Measurements from ENCODE around the gene GOLGA7B.
A peak's percentile ranks its signal among the peaks of the same experiment; 100 is the strongest.
"Not testable (repeated sequence)": the region's sequence is repeated elsewhere in the genome, so short reads cannot be mapped to it uniquely, and the experiment has no call there.

Gene GOLGA7B

GRCh38 chr10:97827702-97828291 is 21.8 kb upstream of the GOLGA7B start:
- no peak overlapping the region for H3K27ac ChIP-seq

GRCh38 chr10:97828721-97829120 is 20.9 kb upstream of the GOLGA7B start:
- peaks cover 0 to 16% (median 0%) of the 10 kb centered on the region in 11 experiments; a peak in 2 of 22 replicates for H4K20me1 ChIP-seq
- no peak overlapping the region for H3K4me3 ChIP-seq
- no peaks in the 10 kb centered on the region for H3K27me3 ChIP-seq
- no peak overlapping the region for H3K4me2 ChIP-seq
- H3K9me3 ChIP-seq (replicated peaks in 1 of 11), result no peaks in the 10 kb centered on the region
- H3K36me3 ChIP-seq, result no peaks in the 10 kb centered on the region
- H3K4me1 ChIP-seq, result 0 out of 20 replicates have a peak, but pooled peaks cover 0 to 6% (median 0%) of the 10 kb centered on the region in 10 experiments
- no peak overlapping the region for H3K9ac ChIP-seq
- no peak overlapping the region for H3K27ac ChIP-seq
- TF ChIP-seq Cebpa-rat (IDR thresholded peaks at IDR 0.05), result no peak

More at GRCh38 chr10:97827702-97828291, 21.8 kb upstream of the GOLGA7B start:
- H3K36me3 ChIP-seq, result no peaks in the 10 kb centered on the region
- TF ChIP-seq Cebpa-rat (IDR thresholded peaks at IDR 0.05), result no peak
- H3K9ac ChIP-seq, result no peak overlapping the region
- 0 out of 20 replicates have a peak, but pooled peaks cover 0 to 6% (median 0%) of the 10 kb centered on the region in 10 experiments for H3K4me1 ChIP-seq
- H3K27me3 ChIP-seq, result no peaks in the 10 kb centered on the region
- H3K4me2 ChIP-seq, result no peak overlapping the region
- H3K9me3 ChIP-seq (replicated peaks in 1 of 11), result no peaks in the 10 kb centered on the region
- no peak overlapping the region for H3K4me3 ChIP-seq
- H4K20me1 ChIP-seq, result peaks cover 0 to 16% (median 0%) of the 10 kb centered on the region in 11 experiments; a peak in 2 of 22 replicates

GRCh38 chr10:97830064-97830463 is 19.6 kb upstream of the GOLGA7B start:
- no peak overlapping the region for H3K27ac ChIP-seq
- no peak overlapping the region for H3K4me3 ChIP-seq
- TF ChIP-seq Cebpa-rat (IDR thresholded peaks at IDR 0.05), result no peak
- no peaks in the 10 kb centered on the region for H3K36me3 ChIP-seq
- peaks cover 0 to 16% (median 0%) of the 10 kb centered on the region in 11 experiments; a peak in 2 of 22 replicates for H4K20me1 ChIP-seq
- H3K4me1 ChIP-seq, result 0 out of 20 replicates have a peak, but pooled peaks cover 0 to 6% (median 0%) of the 10 kb centered on the region in 10 experiments
- no peak overlapping the region for H3K4me2 ChIP-seq
- H3K9me3 ChIP-seq (replicated peaks in 1 of 11), result no peaks in the 10 kb centered on the region
- H3K27me3 ChIP-seq, result no peaks in the 10 kb centered on the region
- no peak overlapping the region for H3K9ac ChIP-seq

GRCh38 chr10:97831259-97831658 is 18.4 kb upstream of the GOLGA7B start:
- Histone ChIP-seq H3K4me1 (peaks cover 0 to 6% (median 0%) of the 10 kb centered on the region in 10 experiments; a peak in 2 of 20 replicates), H3K4me2 (no peak overlapping the region), H3K9ac (no peak overlapping the region), H4K20me1 (peaks cover 0 to 16% (median 0%) of the 10 kb centered on the region in 11 experiments; a peak in 1 of 22 replicates), H3K9me3 (replicated peaks in 1 of 11) (peaks cover 0 to 8% (median 0%) of the 10 kb centered on the region in 11 experiments; a peak in 2 of 22 replicates), H3K27me3 (no peaks in the 10 kb centered on the region), H3K4me3 (no peak overlapping the region), H3K36me3 (no peaks in the 10 kb centered on the region), H3K27ac (no peak overlapping the region)
- no peak for TF ChIP-seq Cebpa-rat (IDR thresholded peaks at IDR 0.05)

- Histone ChIP-seq H3K27ac (no peak overlapping the region), H3K9ac (no peak overlapping the region), H4K20me1 (no peaks in the 10 kb centered on the region), H3K4me2 (peak overlapping the region in 2 of 11 experiments; percentile 20 to 29; a peak in 3 of 22 replicates), H3K4me1 (peaks cover 15 to 27% (median 16%) of the 10 kb centered on the region in 10 experiments), H3K36me3 (no peaks in the 10 kb centered on the region), H3K4me3 (no peak overlapping the region), H3K27me3 (no peaks in the 10 kb centered on the region), H3K9me3 (replicated peaks in 1 of 11) (peaks cover 0 to 14% (median 7%) of the 10 kb centered on the region in 11 experiments; a peak in 10 of 22 replicates)
- TF ChIP-seq Cebpa-rat (IDR thresholded peaks at IDR 0.05), result no peak
Observed at GRCh38 chr10:97836446-97836845, 13.2 kb upstream of the GOLGA7B start.

GRCh38 chr10:97838091-97838490 is 11.6 kb upstream of the GOLGA7B start:
- Histone ChIP-seq H3K9me3 (replicated peaks in 1 of 11) (peaks cover 0 to 14% (median 7%) of the 10 kb centered on the region in 11 experiments; a peak in 10 of 22 replicates), H3K27me3 (no peaks in the 10 kb centered on the region; a peak in 1 of 22 replicates), H3K27ac (no peak overlapping the region), H3K4me3 (no peak overlapping the region), H4K20me1 (peaks cover 0 to 5% (median 0%) of the 10 kb centered on the region in 11 experiments; a peak in 2 of 22 replicates), H3K9ac (no peak overlapping the region), H3K4me1 (peaks cover 21 to 36% (median 25%) of the 10 kb centered on the region in 10 experiments), H3K36me3 (no peaks in the 10 kb centered on the region), H3K4me2 (no peak overlapping the region)
- no peak for TF ChIP-seq Cebpa-rat (IDR thresholded peaks at IDR 0.05)

GRCh38 chr10:97841166-97841565 is 8.5 kb upstream of the GOLGA7B start:
- not testable (repeated sequence) for H3K27ac ChIP-seq, H3K4me3 ChIP-seq, H3K36me3 ChIP-seq, H3K9ac ChIP-seq
- H4K20me1 ChIP-seq, result peaks cover 0 to 10% (median 0%) of the 10 kb centered on the region in 11 experiments; a peak in 2 of 22 replicates
- H3K27me3 ChIP-seq, result peaks cover 0 to 10% (median 0%) of the 10 kb centered on the region in 11 experiments; a peak in 3 of 22 replicates
- peaks cover 0 to 17% (median 8%) of the 10 kb centered on the region in 11 experiments; a peak in 12 of 22 replicates for H3K9me3 ChIP-seq (replicated peaks in 1 of 11)
- H3K4me2 ChIP-seq, result peak overlapping the region in 1 of 11 experiments; percentile 77; a peak in 1 of 22 replicates
- peaks cover 27 to 40% (median 31%) of the 10 kb centered on the region in 10 experiments for H3K4me1 ChIP-seq

GRCh38 chr10:97842114-97842513 is 7.5 kb upstream of the GOLGA7B start:
- not testable (repeated sequence) for H3K36me3 ChIP-seq, H3K9ac ChIP-seq, H3K27ac ChIP-seq, H3K4me3 ChIP-seq
- Histone ChIP-seq H3K4me2 (peak overlapping the region in 3 of 11 experiments; percentile 49 to 71 (median 62); a peak in 4 of 22 replicates), H3K4me1 (peaks cover 27 to 35% (median 31%) of the 10 kb centered on the region in 10 experiments), H3K27me3 (peaks cover 0 to 10% (median 0%) of the 10 kb centered on the region in 11 experiments; a peak in 3 of 22 replicates), H4K20me1 (peaks cover 0 to 10% (median 0%) of the 10 kb centered on the region in 11 experiments; a peak in 2 of 22 replicates), H3K9me3 (replicated peaks in 1 of 11) (peaks cover 0 to 17% (median 8%) of the 10 kb centered on the region in 11 experiments; a peak in 12 of 22 replicates)

- Histone ChIP-seq H3K9me3 (replicated peaks in 1 of 11) (peaks cover 0 to 17% (median 8%) of the 10 kb centered on the region in 11 experiments; a peak in 12 of 22 replicates), H3K36me3 (no peaks in the 10 kb centered on the region), H3K4me2 (peak overlapping the region; percentile 49 to 76 (median 64)), H3K27me3 (peaks cover 0 to 10% (median 0%) of the 10 kb centered on the region in 11 experiments; a peak in 3 of 22 replicates), H3K27ac (no peak overlapping the region), H3K9ac (no peak overlapping the region), H3K4me1 (peaks cover 27 to 35% (median 31%) of the 10 kb centered on the region in 10 experiments), H4K20me1 (peaks cover 0 to 10% (median 0%) of the 10 kb centered on the region in 11 experiments; a peak in 2 of 22 replicates), H3K4me3 (no peak overlapping the region)
- TF ChIP-seq Cebpa-rat (IDR thresholded peaks at IDR 0.05), result peak in 2 of 11 experiments; percentile 24 to 64; a peak in 1 of 22 replicates
Observed at GRCh38 chr10:97842656-97843280, 6.9 kb upstream of the GOLGA7B start.
